ENCODE results near the gene AGAP2. TPM values are rescaled to one million over a fixed set of nuclear protein-coding genes. Genes with fewer than 3 reads are reported as not detected.

AGAP2 gene
- total RNA-seq, 1 experiment from 2014 or later, result 5.3 TPM

DNA sequence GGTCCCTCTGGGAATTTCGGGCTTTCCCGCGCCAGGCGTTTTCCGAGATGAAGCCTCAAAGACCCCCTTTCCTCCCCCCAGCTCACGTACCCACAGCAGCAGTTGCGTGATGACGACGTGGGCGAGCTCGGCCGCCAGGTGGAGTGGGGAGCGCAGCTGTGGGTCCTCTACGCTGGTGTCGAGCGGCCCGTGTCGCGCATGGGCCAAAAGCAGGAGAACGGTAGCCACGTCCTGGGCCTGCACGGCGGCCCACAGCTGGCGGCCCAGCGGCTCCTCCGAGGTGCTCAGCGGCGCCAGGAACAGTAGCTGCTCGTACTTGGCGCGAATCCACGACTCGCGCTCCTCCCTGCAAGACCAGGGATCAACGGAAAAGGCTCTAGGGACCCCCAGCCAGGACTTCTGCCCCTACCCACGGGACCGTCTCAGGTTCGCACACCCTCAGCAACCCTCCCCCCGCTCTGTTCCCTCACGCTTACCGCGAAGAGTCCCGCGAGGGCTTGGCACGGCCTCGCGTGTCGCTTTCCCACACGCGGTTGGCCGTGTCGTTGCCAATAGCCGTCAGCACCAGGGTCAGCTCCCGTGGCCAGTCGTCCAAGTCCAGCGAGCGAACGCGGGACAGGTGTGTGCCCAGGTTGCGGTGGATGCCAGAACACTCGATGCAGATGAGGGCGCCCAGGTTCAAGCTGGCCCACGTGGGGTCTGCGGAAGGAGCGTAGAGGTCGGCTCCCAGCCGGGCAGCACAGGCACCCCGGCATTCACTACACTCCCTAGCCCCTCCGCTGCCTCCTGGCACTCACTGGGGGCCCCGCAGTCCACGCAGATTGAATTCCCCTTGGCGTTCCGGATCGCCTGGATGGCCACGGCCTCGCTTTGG is 11.4 kb downstream of the AGAP2 start:
- Mint-ChIP-seq H3K27ac (no peak overlapping the region), H3K27me3 (ENCODE audit: low read depth) (peaks cover 88% of the 10 kb centered on the region), H3K9me3 (no peaks in the 10 kb centered on the region; a peak in 1 of 5 replicates), H3K36me3 (ENCODE audit: insufficient read depth in 1 of 3, low read depth in 3 of 3) (peaks cover 0 to 2% (median under 1%) of the 10 kb centered on the region in 3 experiments; a peak in 2 of 7 replicates), H3K4me1 (peaks cover 12 to 17% of the 10 kb centered on the region in 2 experiments), H3K4me3 (peak overlapping the region; percentile 73 to 78)
- whole genome bisulfite sequencing (ENCODE audit: extremely low coverage, insufficient read length, low lambda C conversion rate), result no CpG with 5 or more reads among the region's 76 CpGs
- no peak overlapping the region for H3T11ph ChIP-seq (ENCODE audit: low read length)
- no peak overlapping the region for H3K4ac ChIP-seq (ENCODE audit: low read depth, low read length)
- DNase-seq, result peak; percentile 57
- H3K56ac ChIP-seq (ENCODE audit: insufficient read length, low read depth, low read length), result no peak overlapping the region
- H3K9ac ChIP-seq (ENCODE audit: extremely low read depth, insufficient read length, low read length), result no peak overlapping the region
- H2BK20ac ChIP-seq (ENCODE audit: low read depth, low read length, poor library complexity, severe bottlenecking), result no peak overlapping the region
- H3K79me1 ChIP-seq (ENCODE audit: insufficient read depth, low read depth, low read length, poor library complexity, severe bottlenecking), result no peaks in the 10 kb centered on the region
- no peak overlapping the region for H2BK15ac ChIP-seq (ENCODE audit: low read depth, low read length)
- H3K14ac ChIP-seq (ENCODE audit: insufficient read depth, low read length), result no peak overlapping the region
- no peak overlapping the region for H4K91ac ChIP-seq (ENCODE audit: insufficient read length, low read depth, low read length)
- no peaks in the 10 kb centered on the region for H3K9me3 ChIP-seq (ENCODE audit: control insufficient read depth, low read depth, low read length)
- H3K79me2 ChIP-seq (ENCODE audit: insufficient read depth, low read length), result no peaks in the 10 kb centered on the region
- H3K27me3 ChIP-seq (ENCODE audit: insufficient read depth, low read length), result peaks cover 20% of the 10 kb centered on the region; the same call in 1 of the 2 replicates
- no peak overlapping the region for H3K27ac ChIP-seq (ENCODE audit: insufficient read length, low read depth, low read length)
- H3K4me2 ChIP-seq (ENCODE audit: insufficient read depth, insufficient read length, low read length), result peak overlapping the region; percentile 96
- H4K5ac ChIP-seq (ENCODE audit: insufficient read length, low read depth, low read length), result no peak overlapping the region
- no peak overlapping the region for H2AFZ ChIP-seq (ENCODE audit: low read length)
- TF ChIP-seq, protein P1, sequence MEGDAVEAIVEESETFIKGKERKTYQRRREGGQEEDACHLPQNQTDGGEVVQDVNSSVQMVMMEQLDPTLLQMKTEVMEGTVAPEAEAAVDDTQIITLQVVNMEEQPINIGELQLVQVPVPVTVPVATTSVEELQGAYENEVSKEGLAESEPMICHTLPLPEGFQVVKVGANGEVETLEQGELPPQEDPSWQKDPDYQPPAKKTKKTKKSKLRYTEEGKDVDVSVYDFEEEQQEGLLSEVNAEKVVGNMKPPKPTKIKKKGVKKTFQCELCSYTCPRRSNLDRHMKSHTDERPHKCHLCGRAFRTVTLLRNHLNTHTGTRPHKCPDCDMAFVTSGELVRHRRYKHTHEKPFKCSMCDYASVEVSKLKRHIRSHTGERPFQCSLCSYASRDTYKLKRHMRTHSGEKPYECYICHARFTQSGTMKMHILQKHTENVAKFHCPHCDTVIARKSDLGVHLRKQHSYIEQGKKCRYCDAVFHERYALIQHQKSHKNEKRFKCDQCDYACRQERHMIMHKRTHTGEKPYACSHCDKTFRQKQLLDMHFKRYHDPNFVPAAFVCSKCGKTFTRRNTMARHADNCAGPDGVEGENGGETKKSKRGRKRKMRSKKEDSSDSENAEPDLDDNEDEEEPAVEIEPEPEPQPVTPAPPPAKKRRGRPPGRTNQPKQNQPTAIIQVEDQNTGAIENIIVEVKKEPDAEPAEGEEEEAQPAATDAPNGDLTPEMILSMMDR (conservative IDR thresholded peaks at IDR 0.05), result no peak
- no peak overlapping the region for H2BK120ac ChIP-seq (ENCODE audit: low read depth, low read length, poor library complexity, severe bottlenecking)
- H3K4me1 ChIP-seq (ENCODE audit: insufficient read depth, low read length), result no peaks in the 10 kb centered on the region; the same call in 1 of the 2 replicates
- H4K20me1 ChIP-seq (ENCODE audit: control insufficient read depth, insufficient read depth, insufficient read length), result no peaks in the 10 kb centered on the region
- no peak overlapping the region for H2BK12ac ChIP-seq (ENCODE audit: insufficient read length, low read depth, low read length)
- H3K23ac ChIP-seq (ENCODE audit: insufficient read length, low read depth, low read length), result no peak overlapping the region
- H2BK5ac ChIP-seq (ENCODE audit: insufficient read length, low read length), result no peak overlapping the region
- H3K18ac ChIP-seq (ENCODE audit: insufficient read length, low read depth, low read length), result no peak overlapping the region
- H4K8ac ChIP-seq (replicated peaks; ENCODE audit: insufficient read length, low read depth, low read length), result no peak overlapping the region
- H3K23me2 ChIP-seq (ENCODE audit: insufficient read length, low read depth, low read length, poor library complexity, severe bottlenecking), result peaks cover 14% of the 10 kb centered on the region
- no peak overlapping the region for H2AK5ac ChIP-seq (ENCODE audit: insufficient read length, low read length)

Data from H9 (cell line).